ENCODE measurements around the gene EFCAB9.

The EFCAB9 gene

DNA sequence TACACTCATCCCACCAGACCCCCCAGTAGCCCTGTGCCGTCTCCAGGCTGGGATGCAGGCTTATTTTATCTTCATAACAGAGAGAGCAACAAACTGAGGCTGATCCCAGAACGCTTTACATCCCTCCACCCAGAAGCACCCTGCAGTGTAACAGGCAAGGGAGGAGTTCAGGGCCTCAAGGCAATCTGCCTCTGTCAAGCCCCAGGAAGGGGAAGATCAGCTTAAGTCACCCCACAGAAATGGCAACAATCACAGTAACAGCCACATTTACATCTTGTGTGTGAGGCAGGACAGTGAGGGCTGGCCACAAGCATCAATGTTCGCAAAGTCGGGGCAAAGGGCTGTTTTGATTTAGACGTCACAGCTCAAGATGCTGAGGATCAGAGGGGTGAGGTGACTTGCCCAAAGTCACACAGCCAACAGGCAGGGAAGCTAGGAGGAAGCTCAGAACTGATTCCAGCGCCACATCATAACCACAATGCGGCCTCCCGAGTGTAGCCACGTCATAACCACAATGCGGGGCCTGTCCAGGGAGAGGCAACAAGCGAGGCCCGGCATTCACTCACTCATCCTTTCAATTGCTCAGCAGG is 20.3 kb upstream of the EFCAB9 start:
- no peak overlapping the region for H3K27ac ChIP-seq
- no peak for TF ChIP-seq ZFX (IDR thresholded peaks at IDR 0.05)
- TF ChIP-seq CTCF (conservative IDR thresholded peaks at IDR 0.05) = no peak

- H3K27ac ChIP-seq = no peak overlapping the region
- no peak for TF ChIP-seq CTCF (conservative IDR thresholded peaks at IDR 0.05)
- TF ChIP-seq ZFX (IDR thresholded peaks at IDR 0.05) = no peak
These were observed 18.7 kb upstream of the EFCAB9 start for GRCh38 chr5:172175263-172175719.

DNA sequence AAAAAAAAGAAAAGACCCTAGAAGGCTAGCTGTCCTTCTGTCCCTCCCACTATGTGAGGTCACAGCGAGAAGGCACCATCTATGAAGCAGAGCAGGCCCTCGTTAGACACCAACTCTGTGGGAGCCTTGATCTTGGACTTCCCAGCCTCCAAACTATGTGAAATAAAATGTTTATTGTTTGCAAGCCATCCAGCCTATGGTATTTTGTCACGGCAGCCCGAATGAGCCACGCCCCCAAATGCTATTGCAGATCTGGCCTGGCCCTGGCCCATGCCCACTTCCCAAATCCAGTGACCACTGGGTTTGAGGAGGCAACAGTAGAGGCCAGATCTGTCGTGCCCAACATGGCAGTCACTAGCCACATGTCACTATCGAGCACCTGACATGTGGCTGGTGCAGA is 16.8 kb upstream of the EFCAB9 start:
- TF ChIP-seq ZFX (IDR thresholded peaks at IDR 0.05) (no peak), CTCF (conservative IDR thresholded peaks at IDR 0.05) (no peak)
- no peak overlapping the region for H3K27ac ChIP-seq

- TF ChIP-seq CTCF (conservative IDR thresholded peaks at IDR 0.05) = no peak
- TF ChIP-seq ZFX (IDR thresholded peaks at IDR 0.05) = no peak
- no peak overlapping the region for H3K27ac ChIP-seq
These were observed 15.5 kb upstream of the EFCAB9 start for GRCh38 chr5:172178301-172178987.

DNA sequence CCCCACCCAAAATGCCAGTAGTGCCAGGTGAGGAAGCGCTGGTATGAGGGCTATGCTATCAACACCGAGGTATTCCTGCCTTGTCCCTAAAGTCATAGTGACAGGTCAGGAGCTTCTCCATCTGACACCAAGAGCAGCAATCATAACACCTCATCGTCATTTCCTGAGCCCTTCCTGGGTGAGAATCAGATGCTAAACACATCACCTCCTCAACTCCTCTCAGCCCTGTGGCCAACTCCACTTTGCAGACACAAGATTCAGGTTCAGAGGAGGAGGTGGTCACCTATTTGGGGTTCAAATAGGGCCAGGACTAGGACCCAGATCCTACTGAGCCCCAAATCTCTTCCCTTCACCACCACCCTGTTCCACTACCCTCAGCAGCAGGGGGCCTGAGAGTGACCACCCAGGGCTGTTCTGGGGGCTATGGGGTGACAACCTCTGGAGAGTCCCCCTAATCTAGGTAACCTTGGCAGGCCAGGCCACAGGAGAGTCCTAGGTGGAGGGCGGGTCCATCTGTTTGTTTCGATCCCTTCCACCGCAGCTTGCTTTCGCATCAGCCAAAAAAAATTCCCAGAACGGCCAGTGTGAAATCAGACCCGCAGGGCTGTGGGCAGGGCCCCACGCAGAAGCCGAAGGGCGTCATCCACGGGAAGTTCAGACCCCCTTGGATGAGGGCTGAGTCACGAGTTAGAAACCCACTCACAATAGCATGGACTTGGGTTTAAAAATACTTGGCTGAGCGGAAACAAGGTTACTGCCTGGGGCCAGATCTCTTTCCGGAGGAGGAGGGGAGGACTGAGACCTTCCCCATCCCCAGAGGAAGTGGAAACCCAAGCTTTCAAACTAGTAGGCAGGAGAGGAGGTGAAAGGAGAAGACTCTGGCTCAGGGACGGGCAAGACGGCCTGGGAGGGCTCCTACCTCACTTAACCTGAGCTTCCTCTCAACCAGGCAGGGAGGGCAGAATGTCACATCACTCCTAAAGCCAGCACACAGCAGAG is 14.7 kb upstream of the EFCAB9 start:
- TF ChIP-seq CTCF (conservative IDR thresholded peaks at IDR 0.05) (no peak), ZFX (IDR thresholded peaks at IDR 0.05) (no peak)
- H3K27ac ChIP-seq = no peak overlapping the region

GRCh38 chr5:172180936-172181335 is 13.0 kb upstream of the EFCAB9 start:
- no peak overlapping the region for H3K27ac ChIP-seq
- TF ChIP-seq CTCF (conservative IDR thresholded peaks at IDR 0.05) (no peak), ZFX (IDR thresholded peaks at IDR 0.05) (no peak)

Data from C4-2B (cell line).